ENCODE data around the gene STMN3.

The STMN3 gene

DNA sequence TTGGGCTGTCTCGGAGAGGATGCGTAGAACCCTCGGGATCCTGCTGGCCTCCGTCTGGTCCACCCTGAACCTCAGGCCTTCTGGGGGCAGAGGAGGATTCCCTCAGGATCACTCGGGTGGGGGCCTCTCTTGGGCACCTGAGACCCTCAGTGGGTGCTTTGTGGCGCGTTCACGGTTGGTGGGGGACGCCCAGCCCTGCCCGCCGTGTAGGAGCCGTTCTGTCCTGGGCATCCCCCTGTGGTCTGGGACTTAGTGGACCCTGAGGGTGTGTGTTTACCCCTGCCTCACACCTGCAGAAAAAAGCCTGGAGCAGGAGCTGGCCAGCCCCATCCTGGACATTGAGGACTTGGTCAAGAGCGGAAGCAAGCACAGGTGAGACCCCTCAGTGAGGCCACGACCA, 12.5 kb upstream of the STMN3 start:
- Histone ChIP-seq H3K79me1 (ENCODE audit: low read length) (no peaks in the 10 kb centered on the region), H3K36me3 (ENCODE audit: control insufficient read depth in 1 of 2, insufficient read depth in 2 of 2, low read length in 2 of 2) (peaks cover 69 to 73% of the 10 kb centered on the region in 2 experiments), H2AFZ (ENCODE audit: insufficient read depth, low read length, poor library complexity) (no peak overlapping the region), H3K4me1 (ENCODE audit: control insufficient read depth in 1 of 2, insufficient read depth in 2 of 2, low read length in 2 of 2) (no peaks in the 10 kb centered on the region), H3K14ac (ENCODE audit: low read length) (no peak overlapping the region), H3K4me2 (ENCODE audit: low read length) (no peak overlapping the region), H2AK5ac (ENCODE audit: low read length) (no peak overlapping the region), H4K8ac (ENCODE audit: low read depth, low read length) (no peak overlapping the region), H3K79me2 (ENCODE audit: control insufficient read depth, insufficient read depth, low read length, poor library complexity) (no peaks in the 10 kb centered on the region), H3K4ac (ENCODE audit: low read depth, low read length) (no peak overlapping the region), H2BK12ac (ENCODE audit: low read length) (no peak overlapping the region), H3K9ac (ENCODE audit: low read length) (no peak overlapping the region), H3K9me3 (ENCODE audit: insufficient read depth, low read depth, low read length) (no peaks in the 10 kb centered on the region), H4K12ac (ENCODE audit: low read depth, low read length) (no peak overlapping the region), H3K18ac (ENCODE audit: low read length) (no peak overlapping the region), H3K27ac (ENCODE audit: low read depth, low read length) (no peak overlapping the region), H4K91ac (ENCODE audit: low read depth, low read length) (no peak overlapping the region), H3K23ac (ENCODE audit: low read length) (no peak overlapping the region), H3K4me3 (ENCODE audit: low read depth, low read length) (no peak overlapping the region), H2BK120ac (ENCODE audit: insufficient read depth, low read length, poor library complexity) (no peak overlapping the region), H3K27me3 (ENCODE audit: insufficient read depth, low read length) (no peaks in the 10 kb centered on the region), H2BK5ac (ENCODE audit: low read depth, low read length, poor library complexity) (no peak overlapping the region)
- no peak for DNase-seq
- no CpG with 5 or more reads among the region's 14 CpGs for WGBS (ENCODE audit: extremely low coverage, insufficient coverage, insufficient read length)

DNA sequence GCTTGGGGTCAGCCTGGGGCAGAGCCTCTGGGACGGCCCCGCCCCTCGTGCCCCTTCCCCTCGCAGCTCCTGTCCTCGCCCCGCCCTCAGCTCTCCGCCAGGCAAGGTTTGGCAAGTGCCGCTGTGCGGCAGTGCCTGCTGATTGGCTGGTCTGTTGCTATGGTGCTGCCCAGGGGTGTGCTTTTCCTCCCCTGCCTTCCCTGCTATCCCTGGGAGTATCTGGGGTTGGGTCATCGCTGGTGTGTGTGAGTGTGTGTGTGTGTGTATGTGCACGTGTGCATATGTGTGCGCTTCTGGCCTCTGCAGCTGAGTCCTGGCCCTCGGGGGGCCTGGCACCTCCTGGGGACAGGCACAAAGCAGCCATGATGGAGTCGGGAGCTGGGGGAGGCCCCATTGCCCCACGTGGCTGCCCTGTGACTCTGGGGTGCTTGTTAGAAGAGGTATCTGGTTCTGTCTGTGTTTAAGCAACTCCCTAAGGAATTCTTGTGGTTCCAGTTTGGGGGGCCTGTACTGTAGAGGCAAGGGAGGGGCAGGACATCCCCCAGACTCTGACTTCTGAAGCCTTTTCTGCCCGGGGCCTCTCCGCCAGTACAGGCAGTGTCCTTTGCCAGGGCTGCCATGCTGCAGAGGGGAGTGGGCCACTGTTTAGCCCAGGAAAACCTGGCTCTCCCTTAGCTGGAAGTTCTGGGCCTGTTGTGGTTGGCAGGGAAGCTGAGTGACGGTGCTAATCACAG, 11.8 kb upstream of the STMN3 start:
- Histone ChIP-seq H4K8ac (ENCODE audit: low read depth, low read length) (no peak overlapping the region), H2BK5ac (ENCODE audit: low read depth, low read length, poor library complexity) (no peak overlapping the region), H3K27ac (ENCODE audit: low read depth, low read length) (no peak overlapping the region), H3K9me3 (ENCODE audit: insufficient read depth, low read depth, low read length) (no peaks in the 10 kb centered on the region), H2BK120ac (ENCODE audit: insufficient read depth, low read length, poor library complexity) (no peak overlapping the region), H3K4ac (ENCODE audit: low read depth, low read length) (no peak overlapping the region), H3K23ac (ENCODE audit: low read length) (no peak overlapping the region), H3K79me2 (ENCODE audit: control insufficient read depth, insufficient read depth, low read length, poor library complexity) (no peaks in the 10 kb centered on the region), H3K4me1 (ENCODE audit: control insufficient read depth in 1 of 2, insufficient read depth in 2 of 2, low read length in 2 of 2) (no peaks in the 10 kb centered on the region), H3K4me3 (ENCODE audit: low read depth, low read length) (no peak overlapping the region), H3K9ac (ENCODE audit: low read length) (no peak overlapping the region), H3K27me3 (ENCODE audit: insufficient read depth, low read length) (no peaks in the 10 kb centered on the region), H2AK5ac (ENCODE audit: low read length) (no peak overlapping the region), H3K79me1 (ENCODE audit: low read length) (no peaks in the 10 kb centered on the region), H3K4me2 (ENCODE audit: low read length) (no peak overlapping the region), H4K12ac (ENCODE audit: low read depth, low read length) (no peak overlapping the region), H2AFZ (ENCODE audit: insufficient read depth, low read length, poor library complexity) (no peak overlapping the region), H3K36me3 (ENCODE audit: control insufficient read depth in 1 of 2, insufficient read depth in 2 of 2, low read length in 2 of 2) (peaks cover 66 to 75% of the 10 kb centered on the region in 2 experiments), H2BK12ac (ENCODE audit: low read length) (no peak overlapping the region), H3K18ac (ENCODE audit: low read length) (no peak overlapping the region), H4K91ac (ENCODE audit: low read depth, low read length) (no peak overlapping the region), H3K14ac (ENCODE audit: low read length) (no peak overlapping the region)
- no CpG with 5 or more reads among the region's 18 CpGs for WGBS (ENCODE audit: extremely low coverage, insufficient coverage, insufficient read length)
- DNase-seq = no peak

DNA sequence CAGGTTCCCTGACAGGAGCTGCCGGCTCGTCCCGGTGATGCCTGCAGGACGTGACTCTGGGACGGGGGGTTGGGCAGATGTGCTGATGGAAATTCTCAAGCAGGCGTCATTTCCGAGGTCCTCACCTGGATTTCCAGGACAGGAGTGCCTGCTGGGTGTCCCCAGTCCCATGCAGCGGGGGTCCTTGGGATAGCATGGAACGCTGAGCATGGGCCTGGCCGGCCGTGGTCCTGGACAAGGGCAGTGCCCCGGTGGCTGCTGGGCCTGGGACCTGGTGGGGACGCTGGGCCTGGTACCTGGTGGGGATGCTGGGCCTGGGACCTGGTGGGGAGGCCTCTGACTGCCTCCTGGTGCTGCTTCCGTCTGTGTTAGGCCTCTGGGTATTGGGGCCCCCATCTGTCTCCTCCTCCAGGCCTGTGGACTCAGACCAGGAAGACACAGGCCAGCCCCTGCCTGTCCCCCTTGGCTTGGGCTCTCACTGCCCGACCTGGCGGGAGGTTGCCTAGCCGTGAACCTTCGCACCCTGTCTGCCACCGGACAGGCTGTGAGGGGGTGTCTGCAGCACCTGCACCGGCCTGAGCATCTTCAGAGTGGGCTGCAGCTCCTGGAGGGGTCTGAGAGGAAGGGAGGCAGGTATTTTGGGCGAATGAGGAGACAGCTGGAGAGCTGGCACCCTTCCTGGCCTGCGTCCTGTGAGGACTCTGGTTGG, 11.1 kb upstream of the STMN3 start:
- H2AK5ac ChIP-seq (ENCODE audit: low read length) = no peak overlapping the region
- no peak overlapping the region for H3K18ac ChIP-seq (ENCODE audit: low read length)
- H2AFZ ChIP-seq (ENCODE audit: insufficient read depth, low read length, poor library complexity) = no peak overlapping the region
- no peaks in the 10 kb centered on the region for H3K79me1 ChIP-seq (ENCODE audit: low read length)
- H4K91ac ChIP-seq (ENCODE audit: low read depth, low read length) = no peak overlapping the region
- H2BK120ac ChIP-seq (ENCODE audit: insufficient read depth, low read length, poor library complexity) = no peak overlapping the region
- H3K4me2 ChIP-seq (ENCODE audit: low read length) = no peak overlapping the region
- H3K27ac ChIP-seq (ENCODE audit: low read depth, low read length) = no peak overlapping the region
- H4K12ac ChIP-seq (ENCODE audit: low read depth, low read length) = no peak overlapping the region
- WGBS (ENCODE audit: extremely low coverage, insufficient coverage, insufficient read length) = no CpG with 5 or more reads among the region's 22 CpGs
- H2BK5ac ChIP-seq (ENCODE audit: low read depth, low read length, poor library complexity) = no peak overlapping the region
- H4K8ac ChIP-seq (ENCODE audit: low read depth, low read length) = no peak overlapping the region
- no peaks in the 10 kb centered on the region for H3K79me2 ChIP-seq (ENCODE audit: control insufficient read depth, insufficient read depth, low read length, poor library complexity)
- H3K27me3 ChIP-seq (ENCODE audit: insufficient read depth, low read length) = no peaks in the 10 kb centered on the region
- H3K4ac ChIP-seq (ENCODE audit: low read depth, low read length) = no peak overlapping the region
- no peak overlapping the region for H3K14ac ChIP-seq (ENCODE audit: low read length)
- H3K9ac ChIP-seq (ENCODE audit: low read length) = no peak overlapping the region
- no peak for DNase-seq
- H3K36me3 ChIP-seq (ENCODE audit: control insufficient read depth in 1 of 2, insufficient read depth in 2 of 2, low read length in 2 of 2) = peaks cover 66 to 75% of the 10 kb centered on the region in 2 experiments
- peaks cover under 1 to 2% of the 10 kb centered on the region in 2 experiments for H3K4me1 ChIP-seq (ENCODE audit: control insufficient read depth in 1 of 2, insufficient read depth in 2 of 2, low read length in 2 of 2)
- no peak overlapping the region for H3K23ac ChIP-seq (ENCODE audit: low read length)
- H3K9me3 ChIP-seq (ENCODE audit: insufficient read depth, low read depth, low read length) = no peaks in the 10 kb centered on the region
- H3K4me3 ChIP-seq (ENCODE audit: low read depth, low read length) = no peak overlapping the region
- no peak overlapping the region for H2BK12ac ChIP-seq (ENCODE audit: low read length)

GRCh38 chr20:63663332-63664066, 10.3 kb upstream of the STMN3 start:
- H2BK5ac ChIP-seq (ENCODE audit: low read depth, low read length, poor library complexity) = no peak overlapping the region
- peaks cover 6% of the 10 kb centered on the region for H3K79me1 ChIP-seq (ENCODE audit: low read length)
- H4K91ac ChIP-seq (ENCODE audit: low read depth, low read length) = no peak overlapping the region
- peaks cover 4% of the 10 kb centered on the region for H3K79me2 ChIP-seq (ENCODE audit: control insufficient read depth, insufficient read depth, low read length, poor library complexity)
- no peak overlapping the region for H2BK120ac ChIP-seq (ENCODE audit: insufficient read depth, low read length, poor library complexity)
- H3K23ac ChIP-seq (ENCODE audit: low read length) = no peak overlapping the region
- H3K36me3 ChIP-seq (ENCODE audit: control insufficient read depth in 1 of 2, insufficient read depth in 2 of 2, low read length in 2 of 2) = peaks cover 61 to 70% of the 10 kb centered on the region in 2 experiments
- H3K18ac ChIP-seq (ENCODE audit: low read length) = no peak overlapping the region
- no peak overlapping the region for H3K4ac ChIP-seq (ENCODE audit: low read depth, low read length)
- no peaks in the 10 kb centered on the region for H3K27me3 ChIP-seq (ENCODE audit: insufficient read depth, low read length)
- H3K4me2 ChIP-seq (ENCODE audit: low read length) = no peak overlapping the region
- H2AK5ac ChIP-seq (ENCODE audit: low read length) = no peak overlapping the region
- H3K9ac ChIP-seq (ENCODE audit: low read length) = no peak overlapping the region
- H2AFZ ChIP-seq (ENCODE audit: insufficient read depth, low read length, poor library complexity) = no peak overlapping the region
- no peak for DNase-seq
- H3K9me3 ChIP-seq (ENCODE audit: insufficient read depth, low read depth, low read length) = no peaks in the 10 kb centered on the region
- no peak overlapping the region for H3K4me3 ChIP-seq (ENCODE audit: low read depth, low read length)
- no peak overlapping the region for H2BK12ac ChIP-seq (ENCODE audit: low read length)
- no CpG with 5 or more reads among the region's 26 CpGs for WGBS (ENCODE audit: extremely low coverage, insufficient coverage, insufficient read length)
- no peak overlapping the region for H3K14ac ChIP-seq (ENCODE audit: low read length)
- no peak overlapping the region for H4K8ac ChIP-seq (ENCODE audit: low read depth, low read length)
- H4K12ac ChIP-seq (ENCODE audit: low read depth, low read length) = no peak overlapping the region
- H3K4me1 ChIP-seq (ENCODE audit: control insufficient read depth in 1 of 2, insufficient read depth in 2 of 2, low read length in 2 of 2) = peaks cover 5 to 7% of the 10 kb centered on the region in 2 experiments
- no peak overlapping the region for H3K27ac ChIP-seq (ENCODE audit: low read depth, low read length)
